Choroid plexus epithelial cell (primary cell): ENCODE measurements around the gene TGFB1I1.
"Not testable (repeated sequence)": the region's sequence is repeated elsewhere in the genome, so short reads cannot be mapped to it uniquely, and the experiment has no call there.

Experiments used
- DNase-seq: peaks from one replicate; pipeline ENCODE4 v3.0.0-alpha.2; 2010; ENCODE audit warnings: low read depth
- H3K4me3 ChIP-seq: 2 replicates; pipeline ENCODE4 v1.5.1; 2011; ENCODE audit warnings: low read depth, mild to moderate bottlenecking, control low read depth, low read length, moderate library complexity
- TF ChIP-seq, protein P1 (sequence below): conservative IDR thresholded peaks from 2 replicates; pipeline ENCODE4 v1.5.1; 2011; ENCODE audit warnings: low read depth, mild to moderate bottlenecking, control low read depth, inconsistent platforms, low read length, moderate library complexity

TGFB1I1 gene

DNA sequence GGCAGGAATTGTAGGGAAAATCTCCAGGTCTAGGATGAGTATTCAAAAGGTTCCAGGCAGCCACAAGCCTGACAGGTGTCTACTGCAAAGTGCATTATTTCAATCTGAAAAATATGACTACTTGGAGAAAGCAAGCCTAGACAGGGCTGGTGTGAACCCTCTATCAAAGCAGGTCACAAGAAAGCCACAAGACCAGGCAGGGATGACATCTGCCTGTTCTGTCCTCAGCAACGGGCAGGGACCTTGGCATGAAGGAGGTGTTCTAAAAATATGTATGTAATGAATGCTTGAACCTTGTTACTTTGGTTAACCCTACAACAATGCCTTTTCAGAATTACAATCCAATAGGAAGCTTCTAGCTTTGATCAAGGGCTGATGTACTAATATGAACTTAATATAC, 42.6 kb upstream of the TGFB1I1 start:
- H3K4me3 ChIP-seq, result no peak overlapping the region
- TF ChIP-seq, protein P1, sequence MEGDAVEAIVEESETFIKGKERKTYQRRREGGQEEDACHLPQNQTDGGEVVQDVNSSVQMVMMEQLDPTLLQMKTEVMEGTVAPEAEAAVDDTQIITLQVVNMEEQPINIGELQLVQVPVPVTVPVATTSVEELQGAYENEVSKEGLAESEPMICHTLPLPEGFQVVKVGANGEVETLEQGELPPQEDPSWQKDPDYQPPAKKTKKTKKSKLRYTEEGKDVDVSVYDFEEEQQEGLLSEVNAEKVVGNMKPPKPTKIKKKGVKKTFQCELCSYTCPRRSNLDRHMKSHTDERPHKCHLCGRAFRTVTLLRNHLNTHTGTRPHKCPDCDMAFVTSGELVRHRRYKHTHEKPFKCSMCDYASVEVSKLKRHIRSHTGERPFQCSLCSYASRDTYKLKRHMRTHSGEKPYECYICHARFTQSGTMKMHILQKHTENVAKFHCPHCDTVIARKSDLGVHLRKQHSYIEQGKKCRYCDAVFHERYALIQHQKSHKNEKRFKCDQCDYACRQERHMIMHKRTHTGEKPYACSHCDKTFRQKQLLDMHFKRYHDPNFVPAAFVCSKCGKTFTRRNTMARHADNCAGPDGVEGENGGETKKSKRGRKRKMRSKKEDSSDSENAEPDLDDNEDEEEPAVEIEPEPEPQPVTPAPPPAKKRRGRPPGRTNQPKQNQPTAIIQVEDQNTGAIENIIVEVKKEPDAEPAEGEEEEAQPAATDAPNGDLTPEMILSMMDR, result no peak
- no peak for DNase-seq

DNA sequence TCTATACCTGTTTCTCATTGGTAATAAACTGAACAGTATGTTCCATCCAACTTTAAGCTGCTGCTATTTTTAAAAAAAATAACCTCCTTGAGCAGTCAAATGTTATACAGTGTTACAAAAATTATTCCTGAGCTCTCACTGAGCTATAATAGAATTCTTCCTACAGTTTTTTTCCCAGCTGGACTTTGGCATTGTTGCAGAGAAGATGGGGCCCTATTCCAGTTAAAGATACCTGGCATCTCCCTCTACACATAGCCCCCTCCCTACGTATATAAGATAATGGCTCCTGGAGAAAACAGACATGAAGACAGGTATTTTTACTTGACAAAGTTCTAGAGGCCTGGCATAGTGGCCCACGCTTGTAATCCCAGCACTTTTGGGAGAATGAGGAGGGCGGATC, 42.2 kb upstream of the TGFB1I1 start:
- TF ChIP-seq, protein P1, result no peak
- no peak for DNase-seq

GRCh38 chr16:31430380-31431052, 41.4 kb upstream of the TGFB1I1 start:
- H3K4me3 ChIP-seq, result no peak overlapping the region
- TF ChIP-seq, protein P1, result no peak
- no peak for DNase-seq

More for the DNA sequence above, 42.2 kb upstream of the TGFB1I1 start:
- no peak overlapping the region for H3K4me3 ChIP-seq

GRCh38 chr16:31435341-31436220, 36.4 kb upstream of the TGFB1I1 start:
- TF ChIP-seq, protein P1, result no peak
- no peak for DNase-seq
- no peak overlapping the region for H3K4me3 ChIP-seq

DNA sequence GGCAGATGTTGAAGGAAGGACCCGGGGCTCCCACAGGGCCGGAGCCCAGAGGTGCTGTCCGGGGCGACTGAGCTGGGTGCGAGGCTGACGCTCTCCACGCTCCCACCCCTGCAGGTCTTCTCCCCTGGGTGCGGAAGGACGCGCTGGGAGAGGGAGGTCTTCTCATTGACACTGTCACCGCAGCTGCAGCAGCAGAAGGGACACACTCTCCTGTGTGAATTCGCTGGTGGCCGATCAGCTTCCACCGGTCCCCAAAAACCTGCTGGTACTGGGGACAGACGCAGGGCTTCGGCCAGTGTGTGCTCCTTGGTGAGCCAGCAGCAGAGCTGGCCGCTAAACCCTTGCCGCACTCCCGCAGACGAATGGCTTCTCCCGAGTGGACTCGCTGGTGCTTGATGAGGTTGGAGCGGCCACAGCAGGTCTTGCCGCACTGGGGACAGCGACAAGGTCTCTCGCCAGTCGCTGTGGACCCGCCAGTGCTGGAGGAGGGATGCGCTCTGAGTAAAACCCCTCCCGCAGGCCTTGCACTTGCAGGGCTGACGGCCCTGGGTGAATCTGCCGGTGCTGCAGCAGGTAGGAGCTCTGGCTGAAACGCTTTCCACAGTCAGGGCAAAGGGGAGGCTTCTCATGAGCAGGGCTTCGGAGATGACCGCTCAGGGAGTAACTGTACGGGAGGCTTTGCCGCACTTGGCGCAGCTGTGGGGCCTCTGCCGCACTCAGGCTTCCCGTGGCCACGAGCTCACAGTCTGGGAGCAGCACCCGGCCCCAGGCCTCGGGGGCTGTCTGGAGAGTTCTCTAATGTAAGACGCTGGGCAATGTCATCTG, 35.5 kb upstream of the TGFB1I1 start:
- no peak overlapping the region for H3K4me3 ChIP-seq
- no peak for DNase-seq
- TF ChIP-seq, protein P1, result no peak

DNA sequence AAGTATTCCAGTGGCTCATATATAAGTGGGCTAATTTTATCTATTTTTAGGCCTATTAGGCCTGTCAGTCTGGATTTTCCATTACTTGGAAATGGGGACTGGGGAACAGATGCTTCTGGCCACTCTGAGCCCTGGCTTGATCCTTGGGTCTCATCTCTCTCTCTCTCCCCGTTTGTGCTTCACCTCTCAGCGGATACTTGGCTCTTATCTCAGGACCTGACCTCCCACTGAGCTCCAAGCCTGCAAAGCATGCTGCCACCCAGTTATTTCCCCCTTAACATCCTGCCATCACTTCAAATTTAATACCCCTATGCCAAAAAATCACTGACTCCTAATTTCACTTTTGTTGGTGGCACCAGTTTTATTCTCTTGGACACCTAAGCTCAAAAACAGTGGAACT, 33.5 kb upstream of the TGFB1I1 start:
- TF ChIP-seq, protein P1, result no peak
- no peak overlapping the region for H3K4me3 ChIP-seq
- no peak for DNase-seq

- not testable (repeated sequence) for DNase-seq, H3K4me3 ChIP-seq
Observed at GRCh38 chr16:31439023-31439422, 32.9 kb upstream of the TGFB1I1 start.
